K562 (cell line): Measurements from ENCODE around the gene RGS6. TPM values are rescaled to one million over a fixed set of nuclear protein-coding genes. Genes with fewer than 3 reads are reported as not detected.

ENCODE experiments used
- ATAC-seq: fragments of 200-7000 bp; cut with Tn5 transposase; 3 replicates; pipeline ENCODE4 v1.9.1; 2020; ENCODE audit warnings: moderate library complexity
- BruUV-seq: library from RNA; stranded (reverse); fragments of 400-500 nt; replicated peaks from 2 replicates; lab custom pipeline; 2021; lab: Mats Ljungman, UMichigan
- CTCF ChIA-PET: fragments of 300-600 bp; formaldehyde crosslinking; extraction: SDS; loops from one replicate; lab custom pipeline; 2021; ENCODE audit warnings: low intra/inter-chr PET ratio; lab: Yijun Ruan, JAX
- POLR2A ChIA-PET: fragments of 300-600, 350-650 bp; sonication (Branson Sonifier 250); formaldehyde crosslinking; extraction: SDS; loops from one replicate; lab custom pipeline; 2021; ENCODE audit warnings: antibody characterized with exemption, inconsistent platforms; lab: Yijun Ruan, JAX
- DNase-seq, 4 experiments: peaks; one replicate each; pipeline versions ENCODE4 v3.0.0 to v3.0.0-alpha.2; 2011 to 2018; ENCODE audit warnings: low spot score in 3 of 4, mixed read lengths in 3 of 4; ENCODE audit errors: extremely low read depth in 1 of 4
- FAIRE-seq: peaks from 2 replicates; lab custom pipeline; 2011; peaks lifted over from hg19 to GRCh38; lab: Jason Lieb, UNC
- H2AFZ ChIP-seq: 2 replicates; pipeline ENCODE4 v1.6.0; 2011; ENCODE audit warnings: low read depth, low read length, control low read depth, inconsistent platforms
- H3K27ac ChIP-seq: fragments of 200-600 bp; 3 replicates; pipeline ENCODE4 v1.8.0; 2011; ENCODE audit warnings: low read depth, mild to moderate bottlenecking, control low read depth, inconsistent platforms, low read length, moderate library complexity, mixed read lengths; ENCODE audit errors: extremely low read depth
- H3K27me3 ChIP-seq, 2 experiments: fragments of 300-600 bp in 1 of 2; 2 replicates in 1 of 2; 3 replicates in 1 of 2; pipeline versions ENCODE4 v1.6.0 to v1.8.0; 2011; ENCODE audit warnings: inconsistent platforms in 2 of 2, low read length in 2 of 2, mild to moderate bottlenecking in 1 of 2, mixed read lengths in 1 of 2, moderate library complexity in 1 of 2; ENCODE audit not compliant: control insufficient read depth in 2 of 2, insufficient read depth in 2 of 2
- H3K36me3 ChIP-seq: fragments of 300-600 bp; 3 replicates; pipeline ENCODE4 v1.8.0; 2011; ENCODE audit warnings: mild to moderate bottlenecking, low read length, inconsistent platforms; ENCODE audit not compliant: control insufficient read depth, insufficient read depth
- H3K4me1 ChIP-seq, 2 experiments: fragments of 200-600 bp in 1 of 2; replicated peaks in 1 of 2; 2 replicates in 1 of 2; 3 replicates in 1 of 2; pipeline versions ENCODE4 v1.5.1 to v1.8.0; 2011; ENCODE audit warnings: inconsistent platforms in 2 of 2, low read length in 2 of 2, mild to moderate bottlenecking in 1 of 2, mixed read lengths in 1 of 2, moderate library complexity in 1 of 2; ENCODE audit not compliant: control insufficient read depth in 2 of 2, insufficient read depth in 2 of 2
- H3K4me2 ChIP-seq: 2 replicates; pipeline ENCODE4 v1.6.1; 2011; ENCODE audit warnings: low read length, control low read depth, inconsistent platforms, mixed read lengths; ENCODE audit not compliant: insufficient read depth
- H3K4me3 ChIP-seq: fragments of 200-600 bp; sonication (generic), shearing (Covaris generic); 2 replicates; pipeline ENCODE4 v1.5.1; 2016; ENCODE audit warnings: control low read depth, inconsistent platforms
- H3K79me2 ChIP-seq: fragments of 200-600 bp; 3 replicates; pipeline ENCODE4 v1.8.0; 2011; ENCODE audit warnings: low read length, inconsistent platforms; ENCODE audit not compliant: control insufficient read depth, insufficient read depth
- H3K9ac ChIP-seq, 2 experiments: 2 replicates each; pipeline versions ENCODE4 v1.6.0 to v1.6.1; 2011; ENCODE audit warnings: low read depth in 2 of 2, low read length in 2 of 2, control low read depth in 1 of 2, inconsistent platforms in 1 of 2, mild to moderate bottlenecking in 1 of 2, mixed read lengths in 1 of 2; ENCODE audit not compliant: insufficient read depth in 1 of 2
- H3K9me1 ChIP-seq: one replicate; pipeline ENCODE4 v1.6.0; 2011; ENCODE audit warnings: inconsistent platforms, mild to moderate bottlenecking, low read length, moderate library complexity; ENCODE audit not compliant: control insufficient read depth, insufficient read depth
- H3K9me3 ChIP-seq: replicated peaks from 2 replicates; pipeline ENCODE4 v1.5.1; 2011; ENCODE audit warnings: low read depth, low read length, inconsistent platforms; ENCODE audit not compliant: control insufficient read depth, insufficient read depth
- H4K20me1 ChIP-seq: replicated peaks from 2 replicates; pipeline ENCODE4 v1.6.1; 2011; ENCODE audit warnings: low read length, inconsistent platforms, mixed read lengths; ENCODE audit not compliant: control insufficient read depth, insufficient read depth
- GABPB1 ChIP-seq: sonication (generic); formaldehyde crosslinking; IDR thresholded peaks from 2 replicates; pipeline ENCODE4 v1.8.0; 2022; ENCODE audit warnings: mild to moderate bottlenecking, missing genetic modification reagents
- PRDM10 ChIP-seq: fragments of 450-650 bp; IDR thresholded peaks from 2 replicates; pipeline ENCODE4 v1.6.1; 2018; ENCODE audit not compliant: partially characterized antibody
- RAD51 ChIP-seq: fragments of 450-650 bp; IDR thresholded peaks from 2 replicates; pipeline ENCODE4 v1.7.1; 2016; ENCODE audit warnings: low read depth, mild to moderate bottlenecking, borderline replicate concordance
- RBM34 ChIP-seq: fragments of 200-400 bp; formaldehyde crosslinking; IDR thresholded peaks from 2 replicates; pipeline ENCODE4 v1.6.1; 2018; ENCODE audit warnings: low read length, borderline replicate concordance; ENCODE audit not compliant: insufficient read depth
- ZBTB1 ChIP-seq: sonication (generic); formaldehyde crosslinking; IDR thresholded peaks from 2 replicates; pipeline ENCODE4 v1.8.1; 2023; ENCODE audit warnings: missing genetic modification reagents, low read depth, mild to moderate bottlenecking, borderline replicate concordance
- ZFP30 ChIP-seq: fragments of 250-450 bp; sonication (Bioruptor Pico); IDR thresholded peaks from 2 replicates; pipeline ENCODE4 v1.8.0; 2022; ENCODE audit warnings: moderate library complexity, mild to moderate bottlenecking, inconsistent platforms, borderline replicate concordance
- ZNF445 ChIP-seq: fragments of 250-450 bp; sonication (Bioruptor Pico); IDR thresholded peaks from 2 replicates; pipeline ENCODE4 v1.4.0; 2020; ENCODE audit warnings: low read depth, mild to moderate bottlenecking, moderate library complexity
- ZNF589 ChIP-seq: fragments of 200-800 bp; sonication (Bioruptor generic); IDR thresholded peaks from 2 replicates; pipeline ENCODE4 v1.6.1; 2016; ENCODE audit warnings: low read depth, missing genetic modification characterization, missing compliant biosample characterization
- WGBS: fragments of 100-300 bp; shearing (Covaris generic); methylation state at CpG from one replicate; pipeline ENCODE4 v1.1.6; 2016; ENCODE audit warnings: low coverage, mixed read lengths; ENCODE audit not compliant: insufficient coverage; ENCODE audit errors: missing lambda C conversion rate; 5-methylcytosine and 5-hydroxymethylcytosine counted together
- in situ Hi-C: fragments of 300-500 bp; cut with MboI; formaldehyde crosslinking; loops from 4 replicates; pipeline ENCODE4 v1.15.0; 2018; ENCODE audit warnings: inconsistent platforms, mixed read lengths
- intact Hi-C: fragments of 100-400 bp; cut with micrococcal nuclease; formaldehyde crosslinking; loops from 2 replicates; pipeline ENCODE4 v1.14.2; 2022
- polyA plus RNA-seq, 8 experiments: library from polyadenylated mRNA; depleted of rRNA in 4 of 8; stranded (reverse) in 5 of 8; unstranded in 3 of 8; fragments of >200 nt; fragmentation: Nextera tagmentation in 2 of 8; fragmentation: Illumina TruSeq in 1 of 8; extraction: Ambion mirVana in 2 of 8; extraction: Trizol in 1 of 8; gene quantifications; 2 replicates each; pipeline versions ENCODE4 v1.2.1 to v1.2.3, GENCODE V29; 2011 to 2014; ENCODE audit warnings: inconsistent platforms in 1 of 8, missing spikeins in 1 of 8
- total RNA-seq, 7 experiments: library from RNA; depleted of rRNA in 6 of 7; stranded (reverse); fragments of >200 nt in 6 of 7; fragmentation: Illumina TruSeq in 2 of 7; extraction: Trizol in 2 of 7; gene quantifications; 2 replicates each; pipeline versions ENCODE4 v1.2.1 to v1.2.3, GENCODE V29; 2011 to 2021; ENCODE audit warnings: low replicate concordance in 1 of 7
- TF ChIP-seq, protein P1 (sequence below): sonication (generic); formaldehyde crosslinking; IDR thresholded peaks from 2 replicates; pipeline ENCODE4 v1.8.0; 2022; ENCODE audit warnings: mild to moderate bottlenecking, missing genetic modification reagents, borderline replicate concordance
- TF ChIP-seq, protein P2 (sequence below): fragments of 250-450 bp; sonication (Bioruptor Pico); IDR thresholded peaks from 2 replicates; pipeline ENCODE4 v1.4.0; 2020; ENCODE audit warnings: mild to moderate bottlenecking
- TF ChIP-seq, protein P3 (sequence below), 2 experiments: IDR thresholded peaks; 2 replicates each; pipeline ENCODE4 v1.6.1; 2012; ENCODE audit warnings: improper control_type of control experiment in 2 of 2, low read depth in 2 of 2, low read length in 2 of 2, borderline replicate concordance in 1 of 2

Gene RGS6
- total and polyA plus RNA-seq, 9 of the 15 experiments (the other 6 are each of a cell fraction or from before 2014, with no cell fraction given) = not detected

DNA sequence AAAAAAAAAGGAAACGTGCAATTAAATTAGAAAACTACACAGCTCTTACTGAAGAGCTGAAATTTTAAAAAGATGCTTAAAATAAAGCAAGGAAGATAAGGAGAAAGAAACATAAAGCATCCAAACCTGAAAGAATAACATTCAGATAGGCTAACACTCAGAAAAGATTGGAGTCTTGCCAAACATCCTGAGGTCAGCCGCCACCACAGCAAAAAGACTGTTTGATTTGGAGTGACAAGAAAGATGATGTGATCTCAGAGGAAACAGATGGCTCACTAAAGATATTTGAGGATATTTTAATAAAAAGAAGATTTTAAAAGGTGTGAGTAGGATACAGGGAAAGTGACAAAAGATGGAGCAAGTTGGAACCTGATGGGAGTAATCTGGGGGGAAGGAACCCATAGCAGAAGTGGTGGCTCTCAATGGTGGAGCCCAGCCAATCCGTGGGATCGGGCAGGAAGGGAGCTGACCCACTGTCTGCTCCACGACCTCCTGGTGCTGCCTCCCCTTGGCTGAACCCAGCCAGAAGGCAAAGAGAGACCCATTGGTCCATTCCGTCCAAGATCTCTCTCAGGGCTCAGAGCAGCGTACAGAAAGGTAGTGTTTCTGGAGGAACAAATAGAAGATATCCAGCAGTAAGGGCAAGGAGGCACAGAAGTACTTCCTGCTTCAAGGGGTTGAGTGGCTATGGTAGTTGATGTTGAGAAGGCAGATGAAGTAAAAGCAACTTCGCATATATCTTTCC, 469.6 kb downstream of the RGS6 start:
- POLR2A ChIA-PET = no interaction called here
- Histone ChIP-seq H3K4me2 (no peak overlapping the region), H3K79me2 (no peaks in the 10 kb centered on the region), H3K9me3 (no peaks in the 10 kb centered on the region), H3K9ac (no peak overlapping the region), H3K4me1 (no peaks in the 10 kb centered on the region), H3K4me3 (no peak overlapping the region), H3K27me3 (no peaks in the 10 kb centered on the region), H3K27ac (no peak overlapping the region), H2AFZ (no peak overlapping the region), H3K36me3 (no peaks in the 10 kb centered on the region), H3K9me1 (no peaks in the 10 kb centered on the region), H4K20me1 (no peaks in the 10 kb centered on the region)
- no peak for FAIRE-seq
- in situ Hi-C loops = no loop called here
- DNase-seq = no peak
- WGBS = 0% methylated on average over 7 of the region's 8 CpGs
- no TSS peak for BruUV-seq
- intact Hi-C loops = no loop called here
- CTCF ChIA-PET = no interaction called here
- no peak for ATAC-seq
- TF ChIP-seq RAD51 (no peak), ZNF445 (no peak), GABPB1 (CRISPR knock-in tag) (no peak), ZNF589 (CRISPR knock-in tag) (no peak), ZBTB1 (CRISPR knock-in tag) (no peak), ZFP30 (CRISPR knock-in tag) (no peak), PRDM10 (no peak), RBM34 (no peak)
- TF ChIP-seq, protein P1, sequence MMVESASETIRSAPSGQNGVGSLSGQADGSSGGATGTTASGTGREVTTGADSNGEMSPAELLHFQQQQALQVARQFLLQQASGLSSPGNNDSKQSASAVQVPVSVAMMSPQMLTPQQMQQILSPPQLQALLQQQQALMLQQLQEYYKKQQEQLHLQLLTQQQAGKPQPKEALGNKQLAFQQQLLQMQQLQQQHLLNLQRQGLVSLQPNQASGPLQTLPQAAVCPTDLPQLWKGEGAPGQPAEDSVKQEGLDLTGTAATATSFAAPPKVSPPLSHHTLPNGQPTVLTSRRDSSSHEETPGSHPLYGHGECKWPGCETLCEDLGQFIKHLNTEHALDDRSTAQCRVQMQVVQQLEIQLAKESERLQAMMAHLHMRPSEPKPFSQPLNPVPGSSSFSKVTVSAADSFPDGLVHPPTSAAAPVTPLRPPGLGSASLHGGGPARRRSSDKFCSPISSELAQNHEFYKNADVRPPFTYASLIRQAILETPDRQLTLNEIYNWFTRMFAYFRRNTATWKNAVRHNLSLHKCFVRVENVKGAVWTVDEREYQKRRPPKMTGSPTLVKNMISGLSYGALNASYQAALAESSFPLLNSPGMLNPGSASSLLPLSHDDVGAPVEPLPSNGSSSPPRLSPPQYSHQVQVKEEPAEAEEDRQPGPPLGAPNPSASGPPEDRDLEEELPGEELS (CRISPR knock-in tag) = no peak
- TF ChIP-seq, protein P2, sequence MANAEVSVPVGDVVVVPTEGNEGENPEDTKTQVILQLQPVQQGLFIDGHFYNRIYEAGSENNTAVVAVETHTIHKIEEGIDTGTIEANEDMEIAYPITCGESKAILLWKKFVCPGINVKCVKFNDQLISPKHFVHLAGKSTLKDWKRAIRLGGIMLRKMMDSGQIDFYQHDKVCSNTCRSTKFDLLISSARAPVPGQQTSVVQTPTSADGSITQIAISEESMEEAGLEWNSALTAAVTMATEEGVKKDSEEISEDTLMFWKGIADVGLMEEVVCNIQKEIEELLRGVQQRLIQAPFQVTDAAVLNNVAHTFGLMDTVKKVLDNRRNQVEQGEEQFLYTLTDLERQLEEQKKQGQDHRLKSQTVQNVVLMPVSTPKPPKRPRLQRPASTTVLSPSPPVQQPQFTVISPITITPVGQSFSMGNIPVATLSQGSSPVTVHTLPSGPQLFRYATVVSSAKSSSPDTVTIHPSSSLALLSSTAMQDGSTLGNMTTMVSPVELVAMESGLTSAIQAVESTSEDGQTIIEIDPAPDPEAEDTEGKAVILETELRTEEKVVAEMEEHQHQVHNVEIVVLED (CRISPR knock-in tag) = no peak
- TF ChIP-seq, protein P3, sequence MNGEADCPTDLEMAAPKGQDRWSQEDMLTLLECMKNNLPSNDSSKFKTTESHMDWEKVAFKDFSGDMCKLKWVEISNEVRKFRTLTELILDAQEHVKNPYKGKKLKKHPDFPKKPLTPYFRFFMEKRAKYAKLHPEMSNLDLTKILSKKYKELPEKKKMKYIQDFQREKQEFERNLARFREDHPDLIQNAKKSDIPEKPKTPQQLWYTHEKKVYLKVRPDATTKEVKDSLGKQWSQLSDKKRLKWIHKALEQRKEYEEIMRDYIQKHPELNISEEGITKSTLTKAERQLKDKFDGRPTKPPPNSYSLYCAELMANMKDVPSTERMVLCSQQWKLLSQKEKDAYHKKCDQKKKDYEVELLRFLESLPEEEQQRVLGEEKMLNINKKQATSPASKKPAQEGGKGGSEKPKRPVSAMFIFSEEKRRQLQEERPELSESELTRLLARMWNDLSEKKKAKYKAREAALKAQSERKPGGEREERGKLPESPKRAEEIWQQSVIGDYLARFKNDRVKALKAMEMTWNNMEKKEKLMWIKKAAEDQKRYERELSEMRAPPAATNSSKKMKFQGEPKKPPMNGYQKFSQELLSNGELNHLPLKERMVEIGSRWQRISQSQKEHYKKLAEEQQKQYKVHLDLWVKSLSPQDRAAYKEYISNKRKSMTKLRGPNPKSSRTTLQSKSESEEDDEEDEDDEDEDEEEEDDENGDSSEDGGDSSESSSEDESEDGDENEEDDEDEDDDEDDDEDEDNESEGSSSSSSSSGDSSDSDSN (IDR thresholded peaks at IDR 0.05; ENCODE audit: borderline replicate concordance in 1 of 2, low read depth in 2 of 2, low read length in 2 of 2) = no peak
